22Rv1 (cell line): Measurements from ENCODE around the gene IER5.

Experiments
- ZFX ChIP-seq: fragments of 450-650 bp; IDR thresholded peaks from 2 replicates; pipeline ENCODE4 v1.6.1; 2017; ENCODE audit warnings: antibody characterized with exemption, borderline replicate concordance
- TF ChIP-seq, protein P1 (sequence below): fragments of 450-650 bp; IDR thresholded peaks from 2 replicates; pipeline ENCODE4 v1.5.1; 2017; ENCODE audit warnings: mild to moderate bottlenecking

DNA sequence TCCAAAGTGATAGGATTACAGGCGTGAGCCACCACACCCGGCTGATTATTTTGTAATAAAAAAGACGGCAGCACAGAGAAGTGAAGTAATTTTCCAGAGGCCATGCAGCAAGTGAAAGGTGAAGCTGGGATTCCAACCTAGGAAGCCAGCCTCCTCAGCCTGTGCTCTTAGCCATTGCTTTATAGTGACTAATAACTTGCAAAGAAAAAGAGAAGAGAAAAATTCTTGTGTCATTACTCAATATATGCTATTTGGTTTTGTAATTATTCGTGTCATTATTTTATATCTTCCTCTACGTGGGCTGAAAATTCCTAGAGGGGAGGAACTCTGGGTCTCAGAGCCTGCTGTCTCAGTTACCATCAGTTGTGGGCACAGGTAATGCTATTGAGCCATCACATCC is 1.6 kb upstream of the IER5 start:
- TF ChIP-seq, protein P1, sequence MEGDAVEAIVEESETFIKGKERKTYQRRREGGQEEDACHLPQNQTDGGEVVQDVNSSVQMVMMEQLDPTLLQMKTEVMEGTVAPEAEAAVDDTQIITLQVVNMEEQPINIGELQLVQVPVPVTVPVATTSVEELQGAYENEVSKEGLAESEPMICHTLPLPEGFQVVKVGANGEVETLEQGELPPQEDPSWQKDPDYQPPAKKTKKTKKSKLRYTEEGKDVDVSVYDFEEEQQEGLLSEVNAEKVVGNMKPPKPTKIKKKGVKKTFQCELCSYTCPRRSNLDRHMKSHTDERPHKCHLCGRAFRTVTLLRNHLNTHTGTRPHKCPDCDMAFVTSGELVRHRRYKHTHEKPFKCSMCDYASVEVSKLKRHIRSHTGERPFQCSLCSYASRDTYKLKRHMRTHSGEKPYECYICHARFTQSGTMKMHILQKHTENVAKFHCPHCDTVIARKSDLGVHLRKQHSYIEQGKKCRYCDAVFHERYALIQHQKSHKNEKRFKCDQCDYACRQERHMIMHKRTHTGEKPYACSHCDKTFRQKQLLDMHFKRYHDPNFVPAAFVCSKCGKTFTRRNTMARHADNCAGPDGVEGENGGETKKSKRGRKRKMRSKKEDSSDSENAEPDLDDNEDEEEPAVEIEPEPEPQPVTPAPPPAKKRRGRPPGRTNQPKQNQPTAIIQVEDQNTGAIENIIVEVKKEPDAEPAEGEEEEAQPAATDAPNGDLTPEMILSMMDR, result no peak
- TF ChIP-seq ZFX, result no peak
